GM12875 (cell line): ENCODE results near the gene POMP.

ENCODE experiments used
- H3K4me3 ChIP-seq: one replicate; pipeline ENCODE4 v1.5.1; 2011; ENCODE audit warnings: low read depth, low read length, control low read depth
- TF ChIP-seq, protein P1 (sequence below): IDR thresholded peaks from 2 replicates; pipeline ENCODE4 v1.5.1; 2011; ENCODE audit warnings: low read depth, mild to moderate bottlenecking, control low read depth, inconsistent platforms, low read length, moderate library complexity, borderline replicate concordance; ENCODE audit not compliant: insufficient read depth

Gene POMP

GRCh38 chr13:28716511-28716910 is 57.6 kb downstream of the POMP start:
- H3K4me3 ChIP-seq: no peak overlapping the region
- TF ChIP-seq, protein P1, sequence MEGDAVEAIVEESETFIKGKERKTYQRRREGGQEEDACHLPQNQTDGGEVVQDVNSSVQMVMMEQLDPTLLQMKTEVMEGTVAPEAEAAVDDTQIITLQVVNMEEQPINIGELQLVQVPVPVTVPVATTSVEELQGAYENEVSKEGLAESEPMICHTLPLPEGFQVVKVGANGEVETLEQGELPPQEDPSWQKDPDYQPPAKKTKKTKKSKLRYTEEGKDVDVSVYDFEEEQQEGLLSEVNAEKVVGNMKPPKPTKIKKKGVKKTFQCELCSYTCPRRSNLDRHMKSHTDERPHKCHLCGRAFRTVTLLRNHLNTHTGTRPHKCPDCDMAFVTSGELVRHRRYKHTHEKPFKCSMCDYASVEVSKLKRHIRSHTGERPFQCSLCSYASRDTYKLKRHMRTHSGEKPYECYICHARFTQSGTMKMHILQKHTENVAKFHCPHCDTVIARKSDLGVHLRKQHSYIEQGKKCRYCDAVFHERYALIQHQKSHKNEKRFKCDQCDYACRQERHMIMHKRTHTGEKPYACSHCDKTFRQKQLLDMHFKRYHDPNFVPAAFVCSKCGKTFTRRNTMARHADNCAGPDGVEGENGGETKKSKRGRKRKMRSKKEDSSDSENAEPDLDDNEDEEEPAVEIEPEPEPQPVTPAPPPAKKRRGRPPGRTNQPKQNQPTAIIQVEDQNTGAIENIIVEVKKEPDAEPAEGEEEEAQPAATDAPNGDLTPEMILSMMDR: no peak

DNA sequence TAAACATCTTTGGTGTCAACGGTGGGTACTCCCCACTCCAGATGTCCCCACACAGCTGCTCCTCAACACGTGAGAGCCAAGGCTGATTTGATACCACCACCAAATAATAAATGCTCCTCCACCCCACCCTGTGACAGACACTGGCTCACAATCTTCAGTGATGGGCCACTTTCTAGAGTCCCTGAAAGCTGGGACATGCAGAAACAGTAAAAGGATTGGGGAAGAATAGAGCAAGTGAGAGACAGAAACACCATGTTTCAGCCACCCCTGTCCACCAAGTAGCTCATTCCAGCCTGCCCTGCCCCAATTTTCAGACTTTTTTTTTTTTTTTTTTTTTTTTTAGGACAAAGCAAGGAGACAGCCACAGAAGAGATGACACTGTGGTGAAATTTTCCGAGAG is 58.2 kb downstream of the POMP start:
- TF ChIP-seq, protein P1: no peak
- H3K4me3 ChIP-seq: no peak overlapping the region

DNA sequence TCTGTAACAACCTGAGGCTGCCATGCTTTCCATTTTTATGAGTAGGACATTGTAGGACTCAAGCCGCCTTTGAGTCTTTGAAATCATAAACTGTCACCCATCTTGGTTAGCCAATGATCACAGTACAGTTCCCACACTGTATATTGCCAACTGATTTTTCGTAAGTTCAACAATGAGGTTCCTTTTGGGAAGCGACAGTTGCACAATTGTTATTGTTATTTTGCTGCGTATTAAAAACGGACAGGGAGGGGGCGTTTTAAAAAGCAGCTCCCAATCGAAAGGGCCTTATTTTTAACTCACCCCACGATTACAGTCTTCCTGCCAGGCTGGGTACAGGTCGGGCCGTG is 59.2 kb downstream of the POMP start:
- TF ChIP-seq, protein P1: no peak
- peak overlapping the region; percentile 95 for H3K4me3 ChIP-seq

- TF ChIP-seq, protein P1: no peak
- peak within 1 kb of the TSS; percentile 95 for H3K4me3 ChIP-seq
These were observed 59.8 kb downstream of the POMP start, which contains the start of gene SLC46A3 for GRCh38 chr13:28718543-28719226. Gene SLC46A3, minus strand, starts transcription at chr13:28718970. Its CDS starts 972 bp downstream, at chr13:28717998.

- TF ChIP-seq, protein P1: no peak
- H3K4me3 ChIP-seq: peak overlapping the region; percentile 95
These were observed 60.5 kb downstream of the POMP start for GRCh38 chr13:28719227-28720055.

- no peak overlapping the region for H3K4me3 ChIP-seq
- TF ChIP-seq, protein P1: no peak
These were observed 64.9 kb downstream of the POMP start for GRCh38 chr13:28723806-28724205.
